Measurements from ENCODE around the gene FAM25G. TPM values are rescaled to one million over a fixed set of nuclear protein-coding genes. Genes with fewer than 3 reads are reported as not detected.
"Not testable (repeated sequence)": the region's sequence is repeated elsewhere in the genome, so short reads cannot be mapped to it uniquely, and the experiment has no call there.

The FAM25G gene
- total and polyA plus RNA-seq, 2 of the 8 experiments (the other 6 are each of a cell fraction or from before 2014, with no cell fraction given): not detected

DNA sequence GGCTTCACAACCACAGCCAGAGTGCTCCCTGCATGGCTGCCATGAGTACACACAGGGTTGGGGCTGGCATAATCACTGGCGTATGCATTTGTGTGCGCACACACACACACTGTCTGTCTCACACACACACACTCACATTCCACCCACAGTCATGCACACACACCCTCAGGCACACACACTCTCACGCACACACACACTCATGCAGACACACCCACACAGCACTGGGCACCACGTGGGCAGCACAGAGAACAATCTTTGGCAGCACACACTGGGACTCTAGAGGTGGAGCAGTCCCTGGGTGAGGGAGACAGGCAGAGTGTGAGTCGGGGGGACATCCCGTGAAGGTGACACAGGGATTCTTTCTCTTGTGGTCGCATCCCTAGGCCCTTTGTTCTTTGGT is 18.0 kb downstream of the FAM25G start:
- H3K23ac ChIP-seq (ENCODE audit: insufficient read length); H3K18ac ChIP-seq (ENCODE audit: extremely low read depth, low read length); H3K27me3 ChIP-seq (replicated peaks in 1 of 4; ENCODE audit: control insufficient read depth in 3 of 4, extremely low read depth in 1 of 4, insufficient read depth in 3 of 4, low read length in 3 of 4); H3K79me1 ChIP-seq (ENCODE audit: low read depth, low read length); H2BK15ac ChIP-seq (ENCODE audit: low read length); H2BK12ac ChIP-seq (ENCODE audit: low read depth, low read length); H3K4me2 ChIP-seq (ENCODE audit: insufficient read depth in 1 of 2, low read depth in 2 of 2, low read length in 2 of 2); H4K91ac ChIP-seq (replicated peaks; ENCODE audit: insufficient read length, low read length); H3K14ac ChIP-seq (ENCODE audit: insufficient read length); H2BK20ac ChIP-seq (ENCODE audit: low read length); H3K23me2 ChIP-seq (ENCODE audit: low read depth, low read length); H3K9me3 ChIP-seq (ENCODE audit: insufficient read depth in 2 of 2, low read depth in 1 of 2, low read length in 1 of 2); FAIRE-seq; H3K4me1 ChIP-seq (replicated peaks in 1 of 4; ENCODE audit: control insufficient read depth in 3 of 4, insufficient read depth in 4 of 4, low read length in 3 of 4); H3K36me3 ChIP-seq (ENCODE audit: control insufficient read depth in 2 of 4, insufficient read depth in 4 of 4, low read length in 3 of 4); CTCF ChIA-PET (ENCODE audit: partially characterized antibody); H2BK5ac ChIP-seq (ENCODE audit: low read depth, low read length); H3K4ac ChIP-seq (replicated peaks; ENCODE audit: insufficient read length, low read depth, low read length); H2AK5ac ChIP-seq (ENCODE audit: low read depth, low read length); H3K9ac ChIP-seq (replicated peaks in 1 of 4; ENCODE audit: extremely low read depth in 1 of 4, low read depth in 3 of 4, low read length in 3 of 4); DNase-seq (ENCODE audit: low read depth in 1 of 2, low spot score in 2 of 2); H4K8ac ChIP-seq (ENCODE audit: extremely low read depth, insufficient read depth, low read length); POLR2A ChIA-PET (ENCODE audit: partially characterized antibody); H4K5ac ChIP-seq (ENCODE audit: insufficient read length, low read depth, low read length); H4K20me1 ChIP-seq (replicated peaks in 1 of 2; ENCODE audit: control insufficient read depth in 1 of 2, insufficient read depth in 2 of 2, low read length in 2 of 2); H3K4me3 ChIP-seq (ENCODE audit: extremely low read depth in 1 of 4, insufficient read depth in 2 of 4, low read depth in 3 of 4, low read length in 4 of 4); H3K27ac ChIP-seq (ENCODE audit: low read depth, low read length); H3K56ac ChIP-seq (replicated peaks; ENCODE audit: insufficient read length, low read depth, low read length); H2BK120ac ChIP-seq (replicated peaks; ENCODE audit: low read depth, low read length); H3K79me2 ChIP-seq (ENCODE audit: control insufficient read depth in 1 of 2, insufficient read depth in 2 of 2, low read length in 2 of 2); H2AFZ ChIP-seq (ENCODE audit: low read length): not testable (repeated sequence)
- WGBS, 2 experiments (ENCODE audit: extremely low coverage in 1 of 2, insufficient coverage in 1 of 2, insufficient read length in 1 of 2, insufficient replicate concordance in 2 of 2, low coverage in 1 of 2, low lambda C conversion rate in 2 of 2, missing lambda C conversion rate in 1 of 2): no CpG with 5 or more reads among the region's 7 CpGs

DNA sequence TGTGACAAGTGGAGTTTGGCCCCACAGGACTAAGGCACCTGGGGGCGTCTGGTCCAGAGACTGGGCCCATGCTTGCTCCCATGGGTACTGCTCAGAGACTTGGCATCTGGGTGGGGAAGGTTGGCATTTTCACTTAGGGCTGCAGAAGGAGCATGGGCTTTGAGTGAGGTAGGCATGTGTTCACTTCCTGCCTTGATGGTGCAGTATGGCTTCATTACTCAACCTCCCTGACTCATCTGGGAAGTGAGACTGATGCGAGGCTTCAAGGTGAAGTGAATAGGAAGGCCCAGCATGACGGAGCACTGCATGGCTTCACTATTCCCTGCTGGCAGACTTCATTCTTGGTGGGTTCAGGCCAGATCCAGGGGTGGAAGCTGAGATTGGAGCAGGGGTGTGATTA is 18.9 kb downstream of the FAM25G start:
- H3K79me1 ChIP-seq (ENCODE audit: low read depth, low read length); FAIRE-seq; H3K23me2 ChIP-seq (ENCODE audit: low read depth, low read length); H3K4ac ChIP-seq (replicated peaks; ENCODE audit: insufficient read length, low read depth, low read length); H3K27ac ChIP-seq (ENCODE audit: low read depth, low read length); H2BK5ac ChIP-seq (ENCODE audit: low read depth, low read length); H2BK12ac ChIP-seq (ENCODE audit: low read depth, low read length); H2AFZ ChIP-seq (ENCODE audit: low read length); H2BK15ac ChIP-seq (ENCODE audit: low read length); H3K4me1 ChIP-seq (replicated peaks in 1 of 4; ENCODE audit: control insufficient read depth in 3 of 4, insufficient read depth in 4 of 4, low read length in 3 of 4); H2AK5ac ChIP-seq (ENCODE audit: low read depth, low read length); H4K8ac ChIP-seq (ENCODE audit: extremely low read depth, insufficient read depth, low read length); H2BK20ac ChIP-seq (ENCODE audit: low read length); H4K20me1 ChIP-seq (replicated peaks in 1 of 2; ENCODE audit: control insufficient read depth in 1 of 2, insufficient read depth in 2 of 2, low read length in 2 of 2); H3K56ac ChIP-seq (replicated peaks; ENCODE audit: insufficient read length, low read depth, low read length); H3K27me3 ChIP-seq (replicated peaks in 1 of 4; ENCODE audit: control insufficient read depth in 3 of 4, extremely low read depth in 1 of 4, insufficient read depth in 3 of 4, low read length in 3 of 4); H4K5ac ChIP-seq (ENCODE audit: insufficient read length, low read depth, low read length); H3K18ac ChIP-seq (ENCODE audit: extremely low read depth, low read length); H3K4me3 ChIP-seq (ENCODE audit: extremely low read depth in 1 of 4, insufficient read depth in 2 of 4, low read depth in 3 of 4, low read length in 4 of 4); H4K91ac ChIP-seq (replicated peaks; ENCODE audit: insufficient read length, low read length); POLR2A ChIA-PET (ENCODE audit: partially characterized antibody); CTCF ChIA-PET (ENCODE audit: partially characterized antibody); H3K9me3 ChIP-seq (ENCODE audit: insufficient read depth in 2 of 2, low read depth in 1 of 2, low read length in 1 of 2); DNase-seq (ENCODE audit: low read depth in 1 of 2, low spot score in 2 of 2); H3K4me2 ChIP-seq (ENCODE audit: insufficient read depth in 1 of 2, low read depth in 2 of 2, low read length in 2 of 2); H3K36me3 ChIP-seq (ENCODE audit: control insufficient read depth in 2 of 4, insufficient read depth in 4 of 4, low read length in 3 of 4); H3K14ac ChIP-seq (ENCODE audit: insufficient read length); H2BK120ac ChIP-seq (replicated peaks; ENCODE audit: low read depth, low read length); H3K23ac ChIP-seq (ENCODE audit: insufficient read length); H3K9ac ChIP-seq (replicated peaks in 1 of 4; ENCODE audit: extremely low read depth in 1 of 4, low read depth in 3 of 4, low read length in 3 of 4); H3K79me2 ChIP-seq (ENCODE audit: control insufficient read depth in 1 of 2, insufficient read depth in 2 of 2, low read length in 2 of 2): not testable (repeated sequence)
- no CpG with 5 or more reads among the region's 3 CpGs for WGBS, 2 experiments (ENCODE audit: extremely low coverage in 1 of 2, insufficient coverage in 1 of 2, insufficient read length in 1 of 2, insufficient replicate concordance in 2 of 2, low coverage in 1 of 2, low lambda C conversion rate in 2 of 2, missing lambda C conversion rate in 1 of 2)
